Karpas-422 (cell line): ENCODE data around the gene GAMT. TPM values are rescaled to one million over a fixed set of nuclear protein-coding genes. Genes with fewer than 3 reads are reported as not detected.
A peak's percentile ranks its signal among the peaks of the same experiment; 100 is the strongest.

Experiments
- DNase-seq: peaks from one replicate; pipeline ENCODE4 v3.0.0-alpha.2; 2015
- H2AFZ ChIP-seq: fragments of 200-600 bp; sonication (generic); 2 replicates; pipeline ENCODE4 v1.6.1; 2014; ENCODE audit warnings: antibody characterized with exemption, low read length, mixed read lengths
- H3K27ac ChIP-seq: fragments of 200-600 bp; sonication (generic); 2 replicates; pipeline ENCODE4 v1.5.1; 2014; ENCODE audit warnings: mild to moderate bottlenecking, low read length, moderate library complexity
- H3K27me3 ChIP-seq: fragments of 200-600 bp; sonication (generic); 2 replicates; pipeline ENCODE4 v1.6.1; 2014; ENCODE audit warnings: low read length, mixed read lengths
- H3K36me3 ChIP-seq: fragments of 200-600 bp; sonication (generic); 2 replicates; pipeline ENCODE4 v1.6.1; 2014; ENCODE audit warnings: low read length, mixed read lengths; ENCODE audit not compliant: insufficient read depth
- H3K4me1 ChIP-seq: fragments of 200-600 bp; sonication (generic); 2 replicates; pipeline ENCODE4 v1.6.1; 2014; ENCODE audit warnings: mild to moderate bottlenecking, low read length, mixed read lengths
- H3K4me2 ChIP-seq: fragments of 200-600 bp; sonication (generic); 2 replicates; pipeline ENCODE4 v1.6.1; 2014; ENCODE audit warnings: low read length, low read depth, mild to moderate bottlenecking; ENCODE audit not compliant: poor library complexity, severe bottlenecking
- H3K4me3 ChIP-seq: fragments of 200-600 bp; sonication (generic); 2 replicates; pipeline ENCODE4 v1.5.1; 2014; ENCODE audit warnings: mild to moderate bottlenecking, antibody characterized with exemption, low read length, mixed read lengths
- H3K79me2 ChIP-seq: fragments of 200-600 bp; sonication (generic); 2 replicates; pipeline ENCODE4 v1.6.1; 2014; ENCODE audit warnings: mild to moderate bottlenecking, low read length, mixed read lengths
- H3K9ac ChIP-seq: fragments of 200-600 bp; sonication (generic); 2 replicates; pipeline ENCODE4 v1.6.0; 2014; ENCODE audit warnings: low read length
- H3K9me2 ChIP-seq: fragments of 200-600 bp; sonication (generic), shearing (Covaris generic); replicated peaks from 2 replicates; pipeline ENCODE4 v1.6.0; 2014; ENCODE audit warnings: mild to moderate bottlenecking, low read length, moderate library complexity; ENCODE audit not compliant: insufficient read depth
- H3K9me3 ChIP-seq: fragments of 300-700, 200-600 bp; sonication (generic); 2 replicates; pipeline ENCODE4 v1.6.1; 2014; ENCODE audit warnings: low read length, mixed read lengths
- H4K20me1 ChIP-seq: fragments of 200-600 bp; sonication (generic); 2 replicates; pipeline ENCODE4 v1.6.1; 2014; ENCODE audit warnings: mild to moderate bottlenecking, antibody characterized with exemption, low read length, low read depth; ENCODE audit not compliant: insufficient read depth
- total RNA-seq: library from RNA; depleted of rRNA; stranded (reverse); fragments of >200 nt; shearing (Covaris generic); gene quantifications from 2 replicates; pipeline ENCODE4 v1.2.3, GENCODE V29; 2014; ENCODE audit warnings: low replicate concordance

Gene GAMT
- total RNA-seq, 1 experiment from 2014 or later = 63.7 TPM

DNA sequence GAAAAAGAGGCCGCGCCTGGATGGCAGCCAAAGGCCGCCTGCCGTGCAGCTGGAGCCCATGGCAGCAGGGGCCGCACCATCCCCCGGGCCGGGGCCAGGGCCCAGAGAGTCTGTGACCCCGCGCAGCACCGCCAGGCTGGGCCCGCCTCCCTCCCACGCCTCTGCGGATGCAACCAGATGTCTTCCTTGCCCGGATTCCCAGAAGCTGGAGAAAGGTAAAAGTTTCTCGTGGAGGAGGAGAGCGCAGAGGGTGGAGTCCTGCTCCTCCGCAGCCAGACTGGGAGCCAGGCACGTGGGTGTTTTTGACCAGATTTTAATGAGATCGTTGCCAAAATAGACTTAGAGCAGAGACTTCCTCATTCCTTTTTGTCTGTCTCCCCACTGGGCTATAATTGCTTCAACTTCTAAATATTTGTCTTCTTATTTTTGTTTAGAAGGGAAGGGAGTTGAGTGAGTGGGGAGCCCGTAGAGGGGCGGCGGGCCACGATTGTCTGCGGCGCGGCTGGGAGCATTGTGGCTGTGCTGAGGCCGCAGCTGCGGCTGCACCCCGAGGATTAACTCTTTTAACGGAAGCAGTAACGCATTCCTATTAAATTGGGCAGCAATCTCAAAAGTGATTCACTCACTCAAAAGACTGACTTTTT is 40.4 kb downstream of the GAMT start:
- Histone ChIP-seq H4K20me1 (no peaks in the 10 kb centered on the region), H2AFZ (no peak overlapping the region), H3K4me2 (no peak overlapping the region), H3K4me3 (no peak overlapping the region), H3K36me3 (peaks cover 6% of the 10 kb centered on the region), H3K9me2 (no peaks in the 10 kb centered on the region), H3K27me3 (no peaks in the 10 kb centered on the region), H3K27ac (no peak overlapping the region), H3K4me1 (peaks cover 6% of the 10 kb centered on the region), H3K79me2 (peaks cover 11% of the 10 kb centered on the region), H3K9me3 (no peaks in the 10 kb centered on the region), H3K9ac (no peak overlapping the region)
- DNase-seq = no peak

GRCh38 chr19:1360126-1360817 is 41.1 kb downstream of the GAMT start:
- H3K4me3 ChIP-seq = no peak overlapping the region

DNA sequence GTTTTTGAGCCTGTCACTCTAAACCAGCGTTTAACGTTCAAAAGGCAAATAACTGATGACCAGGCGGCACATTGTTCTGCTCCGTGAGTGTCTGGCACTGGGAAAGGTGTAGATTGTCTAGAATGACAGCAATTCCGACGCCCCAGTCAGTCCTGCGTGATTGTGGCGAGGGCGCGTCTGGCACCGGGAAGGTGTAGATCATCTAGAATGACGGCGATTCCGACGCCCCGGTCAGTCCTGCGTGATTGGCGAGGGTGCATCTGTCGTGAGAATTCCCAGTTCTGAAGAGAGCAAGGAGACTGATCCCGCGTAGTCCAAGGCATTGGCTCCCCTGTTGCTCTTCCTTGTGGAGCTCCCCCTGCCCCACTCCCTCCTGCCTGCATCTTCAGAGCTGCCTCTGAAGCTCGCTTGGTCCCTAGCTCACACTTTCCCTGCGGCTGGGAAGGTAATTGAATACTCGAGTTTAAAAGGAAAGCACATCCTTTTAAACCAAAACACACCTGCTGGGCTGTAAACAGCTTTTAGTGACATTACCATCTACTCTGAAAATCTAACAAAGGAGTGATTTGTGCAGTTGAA is 43.7 kb downstream of the GAMT start:
- peaks cover 6% of the 10 kb centered on the region for H3K36me3 ChIP-seq
- H2AFZ ChIP-seq = no peak overlapping the region
- no peak overlapping the region for H3K4me2 ChIP-seq
- H3K27ac ChIP-seq = no peak overlapping the region
- H3K4me3 ChIP-seq = no peak overlapping the region
- no peak overlapping the region for H3K9ac ChIP-seq
- no peaks in the 10 kb centered on the region for H3K9me2 ChIP-seq
- DNase-seq = no peak
- H4K20me1 ChIP-seq = no peaks in the 10 kb centered on the region
- peaks cover 19% of the 10 kb centered on the region for H3K4me1 ChIP-seq
- peaks cover 21% of the 10 kb centered on the region for H3K79me2 ChIP-seq
- no peaks in the 10 kb centered on the region for H3K27me3 ChIP-seq
- no peaks in the 10 kb centered on the region for H3K9me3 ChIP-seq

More at GRCh38 chr19:1360126-1360817, 41.1 kb downstream of the GAMT start:
- no peaks in the 10 kb centered on the region for H4K20me1 ChIP-seq
- H2AFZ ChIP-seq = no peak overlapping the region
- H3K27ac ChIP-seq = no peak overlapping the region
- H3K4me2 ChIP-seq = no peak overlapping the region
- no peak overlapping the region for H3K9ac ChIP-seq
- no peaks in the 10 kb centered on the region for H3K9me2 ChIP-seq
- H3K9me3 ChIP-seq = no peaks in the 10 kb centered on the region
- peaks cover 11% of the 10 kb centered on the region for H3K4me1 ChIP-seq
- peaks cover 18% of the 10 kb centered on the region for H3K79me2 ChIP-seq
- DNase-seq = no peak
- H3K36me3 ChIP-seq = peaks cover 6% of the 10 kb centered on the region
- H3K27me3 ChIP-seq = no peaks in the 10 kb centered on the region

GRCh38 chr19:1356508-1356865 is 44.9 kb downstream of the GAMT start:
- H3K27ac ChIP-seq = no peak overlapping the region
- H2AFZ ChIP-seq = no peak overlapping the region
- H3K36me3 ChIP-seq = peaks cover 6% of the 10 kb centered on the region
- H3K9me3 ChIP-seq = no peaks in the 10 kb centered on the region
- H3K4me3 ChIP-seq = no peak overlapping the region
- peaks cover 19% of the 10 kb centered on the region for H3K4me1 ChIP-seq
- H3K9me2 ChIP-seq = no peaks in the 10 kb centered on the region
- DNase-seq = no peak
- no peak overlapping the region for H3K9ac ChIP-seq
- no peaks in the 10 kb centered on the region for H3K27me3 ChIP-seq
- no peaks in the 10 kb centered on the region for H4K20me1 ChIP-seq
- peak overlapping the region; percentile 83 for H3K4me2 ChIP-seq
- peaks cover 21% of the 10 kb centered on the region for H3K79me2 ChIP-seq

- Histone ChIP-seq H2AFZ (peak overlapping the region; percentile 59; the same call in 1 of the 2 replicates), H3K4me1 (peaks cover 19% of the 10 kb centered on the region), H3K36me3 (peaks cover 6% of the 10 kb centered on the region), H3K27ac (0 out of 2 replicates have a peak overlapping the region, but pooled peaks have one; percentile 28), H3K4me2 (peak overlapping the region; percentile 83), H3K9ac (peak overlapping the region; percentile 95), H4K20me1 (no peaks in the 10 kb centered on the region), H3K9me2 (no peaks in the 10 kb centered on the region), H3K27me3 (no peaks in the 10 kb centered on the region), H3K79me2 (peaks cover 21% of the 10 kb centered on the region), H3K9me3 (no peaks in the 10 kb centered on the region), H3K4me3 (peak overlapping the region; percentile 91)
- peak; percentile 55 for DNase-seq
These were observed 45.5 kb downstream of the GAMT start for GRCh38 chr19:1355568-1356507.

DNA sequence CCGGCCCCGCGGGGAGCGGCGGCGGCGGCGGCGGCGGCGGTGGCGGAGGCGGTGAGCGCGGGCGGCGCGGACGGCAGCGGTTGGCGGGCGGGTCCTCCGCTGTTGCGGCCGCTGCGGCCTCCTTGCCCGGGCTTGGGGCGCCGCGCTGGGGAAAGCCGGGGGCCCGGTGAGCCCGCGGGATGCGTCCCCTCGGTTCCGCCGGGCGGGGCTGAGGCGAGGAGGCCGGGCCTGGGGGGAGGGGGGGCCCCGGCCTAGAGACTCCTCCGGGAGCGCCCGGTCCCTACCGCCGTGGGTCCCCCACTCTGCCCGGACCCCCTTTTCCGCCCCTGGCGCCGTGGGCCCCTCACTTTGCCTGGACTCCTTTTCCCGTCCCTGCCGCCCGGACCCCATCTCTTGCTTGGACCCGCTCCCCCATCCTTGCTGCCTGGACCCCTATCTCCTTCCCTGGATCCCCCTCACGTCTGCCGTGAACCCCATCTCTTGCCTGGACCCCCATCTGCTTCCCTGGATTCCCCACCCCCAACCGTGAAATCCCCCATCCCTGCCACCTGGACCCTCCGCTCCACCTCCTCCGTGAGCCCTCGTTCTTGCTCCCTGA is 46.3 kb downstream of the GAMT start:
- no peaks in the 10 kb centered on the region for H3K27me3 ChIP-seq
- peak overlapping the region; percentile 95 for H3K9ac ChIP-seq
- peak overlapping the region; percentile 91 for H3K4me3 ChIP-seq
- H3K79me2 ChIP-seq = peaks cover 21% of the 10 kb centered on the region
- H3K4me1 ChIP-seq = peaks cover 19% of the 10 kb centered on the region
- H2AFZ ChIP-seq = peak overlapping the region; percentile 59; the same call in 1 of the 2 replicates
- peaks cover 6% of the 10 kb centered on the region for H3K36me3 ChIP-seq
- H3K27ac ChIP-seq = 0 out of 2 replicates have a peak overlapping the region, but pooled peaks have one; percentile 28
- H3K9me3 ChIP-seq = no peaks in the 10 kb centered on the region
- H3K4me2 ChIP-seq = peak overlapping the region; percentile 83
- H4K20me1 ChIP-seq = no peaks in the 10 kb centered on the region
- no peaks in the 10 kb centered on the region for H3K9me2 ChIP-seq
- DNase-seq = no peak

DNA sequence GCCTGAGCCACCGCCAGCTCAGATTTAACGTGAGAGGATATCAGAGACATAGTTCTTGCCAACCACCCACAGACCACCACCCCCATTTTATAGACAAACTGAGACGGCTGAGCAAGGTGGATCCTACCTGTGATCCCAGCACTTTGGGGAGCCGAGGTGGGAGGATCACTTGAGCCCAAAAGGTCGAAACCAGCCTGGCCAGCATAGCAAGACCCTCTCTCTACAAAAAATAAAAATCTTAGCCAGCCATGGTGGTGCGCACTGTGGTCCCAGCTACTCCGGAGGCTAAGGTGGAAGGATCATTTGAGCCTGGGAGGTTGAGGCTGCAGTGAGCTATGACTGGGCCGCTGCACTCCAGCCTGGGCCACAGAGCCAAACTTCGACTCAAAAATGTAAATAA is 48.2 kb downstream of the GAMT start:
- no peaks in the 10 kb centered on the region for H4K20me1 ChIP-seq
- H2AFZ ChIP-seq = no peak overlapping the region
- no peak for DNase-seq
- H3K9me2 ChIP-seq = no peaks in the 10 kb centered on the region
- peaks cover 21% of the 10 kb centered on the region for H3K79me2 ChIP-seq
- H3K4me3 ChIP-seq = no peak overlapping the region
- no peaks in the 10 kb centered on the region for H3K9me3 ChIP-seq
- no peak overlapping the region for H3K4me2 ChIP-seq
- H3K4me1 ChIP-seq = peaks cover 19% of the 10 kb centered on the region
- H3K27ac ChIP-seq = no peak overlapping the region
- H3K36me3 ChIP-seq = peaks cover 6% of the 10 kb centered on the region
- H3K27me3 ChIP-seq = no peaks in the 10 kb centered on the region
- no peak overlapping the region for H3K9ac ChIP-seq
